Amniotic stem cell (primary cell): Measurements from ENCODE around the gene SLC25A47.
"Not testable (repeated sequence)": the region's sequence is repeated elsewhere in the genome, so short reads cannot be mapped to it uniquely, and the experiment has no call there.

ENCODE experiments used
- DNase-seq: peaks from one replicate; lab custom pipeline; 2025; lab: John Stamatoyannopoulos, UW

SLC25A47 gene, protein sequence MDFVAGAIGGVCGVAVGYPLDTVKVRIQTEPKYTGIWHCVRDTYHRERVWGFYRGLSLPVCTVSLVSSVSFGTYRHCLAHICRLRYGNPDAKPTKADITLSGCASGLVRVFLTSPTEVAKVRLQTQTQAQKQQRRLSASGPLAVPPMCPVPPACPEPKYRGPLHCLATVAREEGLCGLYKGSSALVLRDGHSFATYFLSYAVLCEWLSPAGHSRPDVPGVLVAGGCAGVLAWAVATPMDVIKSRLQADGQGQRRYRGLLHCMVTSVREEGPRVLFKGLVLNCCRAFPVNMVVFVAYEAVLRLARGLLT

GRCh38 chr14:100323121-100323941 lies at the start of gene SLC25A47:
SLC25A47 (plus strand) TSS chr14:100323339; CDS start chr14:100323415, 76 bp downstream.
- no peak for DNase-seq

DNA sequence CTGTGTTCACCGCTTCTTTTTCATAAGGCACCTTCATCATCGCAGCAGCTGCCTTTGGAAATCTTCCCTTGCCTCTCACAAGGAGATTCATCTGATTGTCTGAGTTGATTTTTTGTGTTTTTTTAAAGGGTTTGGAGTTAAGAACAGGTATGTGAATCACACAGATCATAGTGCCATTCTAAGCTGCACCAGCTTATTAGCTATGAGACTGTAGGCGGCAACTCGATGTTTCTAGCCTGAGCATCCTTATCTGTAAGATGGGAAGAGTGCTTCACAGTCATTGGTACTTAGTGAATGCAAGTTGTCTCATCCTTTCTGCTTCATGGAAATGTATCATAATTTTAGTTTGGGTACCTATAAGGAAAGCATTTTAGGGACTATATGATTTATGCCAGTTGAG lies 48.9 kb upstream of the SLC25A47 start:
- no peak for DNase-seq

DNA sequence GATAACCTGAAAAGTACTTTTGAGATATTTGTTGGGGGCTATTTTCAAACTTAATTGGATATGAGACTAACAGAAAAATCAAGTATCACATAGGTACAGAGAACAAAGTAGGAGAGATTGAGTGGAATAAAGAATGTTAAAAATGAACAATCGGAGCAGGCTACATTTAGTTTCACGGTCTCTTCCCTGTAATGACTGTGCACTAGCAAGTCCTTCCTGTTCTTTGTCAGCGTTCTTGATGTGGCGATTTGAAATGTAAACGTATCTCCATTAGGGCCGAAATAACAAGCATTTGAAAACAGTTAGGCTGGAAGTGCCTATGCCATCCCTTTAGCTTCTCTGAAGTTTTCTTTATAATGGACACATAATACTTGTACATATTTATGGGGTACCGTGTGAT lies 47.9 kb upstream of the SLC25A47 start:
- DNase-seq, result no peak

- DNase-seq, result no peak
Observed at GRCh38 chr14:100278702-100279101, 44.4 kb upstream of the SLC25A47 start.

DNA sequence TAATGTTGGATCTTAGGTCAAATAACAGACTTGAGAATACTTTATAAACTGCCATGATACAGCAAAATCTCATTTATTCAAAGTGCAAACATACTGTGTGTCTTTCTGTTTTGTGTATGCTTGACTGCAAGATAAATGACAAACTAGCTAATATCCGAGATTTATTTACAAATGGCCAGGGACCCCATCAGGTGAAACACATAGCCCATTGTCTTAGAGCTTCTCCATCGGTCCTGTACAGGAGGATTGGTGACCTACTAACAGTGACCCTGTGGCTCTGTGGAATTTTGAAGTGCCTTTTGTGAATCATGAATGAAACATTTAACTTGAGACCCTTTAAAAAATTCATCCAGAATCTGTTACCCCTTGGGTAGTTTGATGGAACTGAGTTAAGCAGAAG lies 44.0 kb upstream of the SLC25A47 start:
- DNase-seq, result no peak

DNA sequence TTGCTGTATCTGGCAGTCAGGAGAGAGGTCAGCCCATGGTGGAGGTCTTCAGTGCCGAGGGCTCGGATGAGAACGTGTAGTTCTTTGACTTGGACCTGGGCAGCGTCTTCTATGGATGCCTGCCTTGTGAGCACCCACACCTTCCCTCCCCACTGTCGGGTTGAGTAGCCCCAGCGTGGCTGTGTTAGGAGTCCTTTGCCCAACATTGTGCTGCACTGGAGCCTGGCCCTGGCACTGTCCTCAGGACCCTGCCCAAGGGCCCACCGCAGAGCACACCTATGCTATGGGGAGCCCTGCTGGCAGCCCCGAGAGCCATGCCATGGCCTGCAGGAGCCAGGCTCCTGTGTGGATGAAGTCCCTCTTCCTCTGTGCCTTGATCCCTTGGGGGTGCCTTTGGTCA lies 43.6 kb upstream of the SLC25A47 start:
- no peak for DNase-seq

DNA sequence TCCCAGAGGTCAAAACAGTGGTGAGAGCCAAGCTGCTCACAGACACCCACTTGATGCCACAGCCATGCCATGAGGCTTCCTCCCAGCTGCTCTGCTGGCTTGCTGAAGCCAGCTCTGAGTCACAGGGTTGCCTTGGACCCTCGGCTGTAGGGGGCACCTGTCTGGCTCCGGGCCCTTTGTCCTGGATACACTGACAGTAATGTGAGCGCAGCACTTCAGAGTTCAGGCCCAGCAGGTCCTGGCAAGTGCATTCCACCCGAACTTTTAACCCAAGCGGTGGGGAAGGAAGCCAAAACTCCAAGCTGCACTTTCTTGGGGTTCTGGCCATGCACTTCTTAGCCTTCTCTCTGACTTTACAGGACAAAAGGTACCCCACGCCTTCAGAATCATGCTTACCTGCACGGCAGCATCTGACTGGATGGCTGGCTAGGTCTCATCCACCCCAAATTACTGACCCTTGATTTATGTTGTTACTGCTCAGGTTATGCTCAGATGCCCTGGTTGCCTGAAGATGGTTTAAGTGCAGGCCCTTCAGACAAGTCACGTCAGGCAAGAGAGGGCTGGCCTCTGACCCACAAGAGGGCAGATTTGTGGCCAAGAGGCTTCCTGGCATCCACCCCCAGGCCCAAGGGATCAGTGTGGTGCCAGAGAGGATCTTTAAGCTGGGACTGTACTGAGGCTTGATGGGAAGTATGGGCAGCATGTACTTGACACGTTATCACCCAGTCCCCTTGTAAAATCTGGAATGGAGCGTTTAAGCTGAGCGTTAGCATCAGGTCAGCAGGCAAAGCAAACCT lies 41.7 kb upstream of the SLC25A47 start:
- no peak for DNase-seq

DNA sequence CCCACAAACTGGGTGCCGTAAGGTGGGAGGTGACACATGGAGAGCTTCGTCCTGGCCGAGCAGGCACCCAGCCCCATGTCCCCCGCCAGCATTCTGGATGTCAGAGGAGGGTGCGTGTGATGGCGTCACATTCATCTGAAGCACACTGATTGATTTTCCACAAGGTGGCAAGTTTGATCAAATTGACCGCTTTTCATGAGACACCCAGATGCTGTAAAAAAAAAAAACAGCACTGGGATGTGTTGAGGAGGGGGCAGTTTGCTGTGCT lies 41.1 kb upstream of the SLC25A47 start:
- no peak for DNase-seq

DNA sequence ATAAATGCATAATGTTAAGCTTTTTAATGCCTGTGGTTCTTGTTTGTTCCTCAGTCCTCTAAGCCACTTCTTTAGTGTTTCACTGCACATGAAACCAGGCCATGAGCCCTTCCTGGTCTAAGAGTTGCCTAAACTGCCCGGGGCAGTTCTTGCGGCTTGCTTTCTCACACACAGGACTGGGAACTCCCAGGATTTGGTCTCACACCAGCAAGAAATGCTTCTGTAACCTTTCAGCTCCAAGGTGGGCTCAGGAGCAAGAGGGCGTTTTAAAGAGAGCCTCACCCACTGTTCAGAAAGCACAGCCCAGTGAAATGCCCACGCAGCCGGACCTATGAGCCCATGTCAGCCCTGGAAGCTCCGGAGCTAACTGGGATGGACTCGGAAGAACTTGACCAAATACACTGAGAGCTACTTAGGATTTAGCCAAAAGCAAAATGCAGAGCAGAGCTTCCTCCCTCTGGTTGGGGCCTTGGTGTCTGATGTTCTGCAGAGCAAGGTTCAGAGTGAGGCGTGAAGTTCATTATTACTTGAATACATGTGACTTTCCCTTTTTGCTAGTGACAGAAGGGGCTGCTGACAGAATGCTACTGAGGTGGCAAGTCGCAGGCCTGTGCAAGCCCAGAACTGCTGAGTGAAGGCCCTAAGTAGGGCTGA lies 40.2 kb upstream of the SLC25A47 start:
- no peak for DNase-seq

DNA sequence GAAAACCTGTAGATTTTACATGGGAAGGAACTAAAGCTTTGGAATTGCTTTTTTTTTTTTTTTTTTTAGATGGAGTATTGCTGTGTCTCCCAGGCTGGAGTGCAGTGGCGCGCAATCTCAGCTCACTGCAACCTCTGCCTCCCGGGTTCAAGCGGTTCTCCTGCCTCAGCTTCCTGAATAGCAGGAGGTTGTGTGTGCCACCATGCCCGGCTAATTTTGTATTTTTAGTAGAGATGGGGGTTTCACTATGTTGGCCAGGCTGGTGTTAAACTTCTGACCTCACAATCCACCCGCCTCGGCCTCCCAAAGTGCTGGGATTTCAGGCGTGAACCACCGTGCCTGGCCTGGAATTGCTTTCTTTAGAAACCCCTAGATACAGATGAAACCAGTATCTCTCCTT lies 39.7 kb upstream of the SLC25A47 start:
- not testable (repeated sequence) for DNase-seq

DNA sequence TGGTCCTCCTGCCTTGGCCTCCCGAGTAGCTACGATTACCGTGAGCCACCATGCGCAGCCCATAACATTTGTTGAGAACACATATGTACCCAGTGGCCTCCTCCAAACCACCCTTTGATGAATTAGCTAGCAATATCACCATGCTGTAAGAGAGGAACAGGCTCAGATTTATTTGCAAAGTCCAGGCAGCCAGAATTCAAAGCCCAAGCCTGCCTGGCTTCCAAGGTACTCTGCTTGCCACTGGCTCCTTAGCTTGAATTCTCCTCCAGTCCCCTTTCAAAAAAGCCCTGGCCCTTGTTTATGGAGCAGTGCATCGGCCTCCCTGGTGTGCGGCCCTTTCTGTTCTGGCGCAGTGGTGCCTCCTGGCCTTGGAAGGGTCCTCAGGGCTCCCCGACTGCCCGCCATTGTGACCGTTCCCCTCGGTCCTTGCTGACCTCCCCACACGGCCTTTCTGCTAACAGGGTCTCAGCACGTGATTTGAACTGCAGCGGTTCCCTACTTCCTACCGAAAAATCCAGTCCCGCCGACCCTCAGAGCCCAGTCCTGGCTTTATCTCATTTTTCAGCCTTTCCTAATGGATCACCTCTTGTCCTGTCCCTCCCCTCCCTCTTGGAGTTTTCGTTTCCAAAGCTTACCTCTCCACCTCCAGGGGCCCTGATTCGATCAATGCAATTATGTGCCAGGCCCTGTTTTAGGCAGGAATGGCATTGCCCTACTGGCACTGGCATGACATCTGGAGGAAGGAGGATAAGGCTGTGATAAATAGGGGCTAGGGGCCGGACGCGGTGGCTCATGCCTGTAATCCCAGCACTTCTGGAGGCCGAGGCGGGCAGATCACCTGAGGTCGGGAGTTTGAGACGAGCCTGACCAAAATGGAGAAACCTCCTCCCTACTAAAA lies 38.9 kb upstream of the SLC25A47 start:
- no peak for DNase-seq

- no peak for DNase-seq
Observed at GRCh38 chr14:100285021-100285912, 37.9 kb upstream of the SLC25A47 start.

DNA sequence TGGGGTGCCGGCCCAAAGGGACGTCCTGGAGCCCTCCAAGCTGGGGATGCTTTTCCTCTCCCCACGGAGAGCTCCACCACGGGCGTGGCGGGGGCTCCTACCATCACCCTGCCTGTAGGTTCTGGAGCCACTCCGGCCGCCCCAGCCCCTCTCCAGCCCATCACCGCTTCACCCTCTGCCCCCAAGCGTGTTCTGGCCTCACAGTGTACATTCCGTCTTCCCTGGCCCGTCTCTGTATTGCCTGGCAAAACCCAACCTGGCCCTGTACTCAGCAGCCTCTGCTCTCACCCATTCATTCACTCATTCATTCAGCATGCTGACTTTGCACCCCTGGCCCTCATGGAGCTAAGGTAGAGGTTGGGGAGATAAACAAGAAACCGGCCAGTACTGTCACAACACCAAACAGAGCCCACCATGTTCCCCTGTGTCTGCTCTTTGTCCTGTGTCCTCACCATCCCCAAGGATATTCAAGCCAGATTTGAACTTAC lies 37.2 kb upstream of the SLC25A47 start:
- DNase-seq, result no peak

DNA sequence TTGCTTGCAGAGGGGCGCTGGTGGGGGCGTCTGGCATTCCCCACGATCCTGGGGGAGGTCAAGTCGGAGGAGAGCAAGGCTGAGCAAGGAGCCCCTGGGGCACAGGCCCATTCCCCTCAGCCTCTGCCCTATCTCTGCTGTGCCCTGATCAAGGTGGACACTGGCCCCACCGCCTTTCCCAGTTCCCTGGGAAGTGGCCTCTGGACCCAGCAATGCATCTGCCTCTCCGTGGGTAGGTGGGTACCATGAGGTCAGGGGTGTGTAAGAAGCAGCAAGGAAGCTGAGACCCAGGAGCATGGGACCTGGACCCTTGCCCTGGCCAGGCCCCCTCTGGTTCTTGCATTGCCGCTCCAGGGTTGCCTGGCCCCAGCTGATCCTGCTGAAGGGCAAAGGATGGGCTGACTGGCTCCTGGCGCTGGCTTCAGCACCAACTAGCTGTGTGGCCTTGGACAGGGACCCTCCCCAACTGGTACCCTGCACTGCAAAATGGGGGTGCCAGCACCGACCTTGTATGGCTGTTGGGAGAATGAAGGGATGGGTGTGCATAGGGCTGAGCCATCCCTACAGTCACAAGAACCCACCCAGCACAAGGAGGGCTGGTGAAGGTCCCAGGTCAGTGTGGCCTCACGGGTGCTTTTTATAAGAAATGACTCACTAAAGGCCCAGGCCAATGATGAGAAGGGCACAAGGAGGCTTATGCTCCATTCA lies 36.5 kb upstream of the SLC25A47 start:
- DNase-seq, result no peak

DNA sequence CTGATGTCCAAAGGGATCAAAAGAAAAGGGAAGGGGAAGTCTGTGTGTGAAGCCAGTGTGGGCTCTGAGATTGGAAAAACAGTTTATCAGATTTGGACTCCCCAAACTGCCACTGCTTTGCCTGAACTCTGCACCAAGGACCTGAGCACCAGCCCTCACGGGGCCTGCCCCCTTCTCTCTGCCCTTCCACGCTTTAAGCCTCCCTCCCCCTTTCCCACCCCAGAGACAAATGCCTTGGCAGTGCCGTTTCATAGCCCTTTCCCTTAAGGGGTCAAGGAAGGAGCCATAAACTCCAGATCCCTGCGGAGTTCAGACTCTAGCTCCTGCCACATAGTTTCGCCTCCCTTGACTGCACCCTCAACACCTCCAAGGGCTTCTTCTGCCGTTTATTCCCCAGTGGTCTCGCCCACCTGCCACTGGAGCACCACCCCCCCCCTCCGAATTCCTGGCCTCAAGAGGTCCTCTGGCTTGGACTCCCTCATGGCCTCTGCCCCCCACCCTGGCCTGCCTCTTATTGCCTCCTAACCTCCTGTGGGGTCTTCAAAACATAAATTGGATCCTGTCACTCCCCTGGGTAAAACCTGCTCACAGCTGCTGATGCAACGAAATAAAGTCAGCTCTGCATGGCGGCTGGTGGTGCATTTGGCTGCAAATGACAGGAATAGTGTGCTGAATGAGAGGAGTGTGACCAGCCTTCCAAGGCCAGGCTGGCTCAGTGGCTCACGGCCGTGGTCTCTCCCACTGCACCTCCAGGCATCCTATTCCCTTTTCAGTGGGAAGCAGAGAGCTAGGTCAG lies 35.7 kb upstream of the SLC25A47 start:
- DNase-seq, result no peak

- not testable (repeated sequence) for DNase-seq
Observed at GRCh38 chr14:100287998-100288295, 35.2 kb upstream of the SLC25A47 start.

DNA sequence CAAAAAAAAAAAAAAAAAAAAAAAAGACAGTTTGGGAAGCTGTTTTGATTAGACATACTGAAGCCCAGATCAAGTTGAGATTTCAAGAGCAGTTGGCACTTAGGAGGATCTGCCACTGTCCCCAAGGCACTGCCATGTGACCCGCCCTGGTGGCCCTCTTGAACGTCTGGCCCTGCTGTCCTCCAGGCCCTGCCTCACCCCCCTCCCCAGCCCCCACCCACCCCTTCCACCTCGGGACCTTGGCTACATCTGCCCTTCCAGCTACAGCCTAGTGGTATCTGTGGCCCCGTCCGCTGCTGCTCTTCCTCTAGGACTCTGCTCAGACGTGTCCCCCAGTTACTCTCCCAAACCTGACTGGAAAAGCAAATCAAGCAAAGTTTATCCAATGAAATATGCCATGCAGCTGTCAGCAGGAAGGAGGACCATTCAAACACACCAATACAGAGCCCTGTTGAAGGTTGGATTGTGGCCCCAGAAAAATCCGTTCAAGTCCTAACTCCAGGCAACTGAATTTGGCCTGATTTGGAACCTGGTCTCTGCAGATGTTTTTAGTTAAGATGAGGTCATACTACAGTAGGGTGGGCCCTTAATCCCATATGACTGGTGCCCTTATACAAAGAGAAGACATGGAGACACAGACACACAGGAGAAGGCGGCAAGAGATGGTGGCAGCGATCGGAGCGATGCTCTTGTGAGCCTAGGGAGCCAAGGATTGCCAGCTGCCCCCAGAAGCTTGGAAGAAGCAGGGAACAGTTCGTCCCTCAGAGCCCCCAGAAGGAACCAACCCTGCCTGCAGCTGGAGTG lies 34.6 kb upstream of the SLC25A47 start:
- DNase-seq, result no peak
